ENCODE results near the gene DYSF.
"Not testable (repeated sequence)": the region's sequence is repeated elsewhere in the genome, so short reads cannot be mapped to it uniquely, and the experiment has no call there.

DYSF gene

GRCh38 chr2:71453404-71454220 is at the start of gene DYSF:
TSS of gene DYSF (plus strand) at chr2:71453561.
- peak; percentile 57 for DNase-seq (ENCODE audit: low read depth, low spot score)

- peak; percentile 58 for DNase-seq (ENCODE audit: low read depth, low spot score)
These were observed 43.8 kb upstream of the DYSF start for GRCh38 chr2:71409611-71410010.

GRCh38 chr2:71410696-71411095 is 42.7 kb upstream of the DYSF start:
- no peak for DNase-seq (ENCODE audit: low read depth, low spot score)

GRCh38 chr2:71416866-71417265 is 36.5 kb upstream of the DYSF start:
- DNase-seq (ENCODE audit: low read depth, low spot score) = not testable (repeated sequence)

- DNase-seq (ENCODE audit: low read depth, low spot score) = peak; percentile 11
These were observed 35.8 kb upstream of the DYSF start for GRCh38 chr2:71417300-71418202.

- no peak for DNase-seq (ENCODE audit: low read depth, low spot score)
These were observed 34.2 kb upstream of the DYSF start for GRCh38 chr2:71419145-71419544.

GRCh38 chr2:71419976-71420375 is 33.4 kb upstream of the DYSF start:
- no peak for DNase-seq (ENCODE audit: low read depth, low spot score)

GRCh38 chr2:71422786-71423185 is 30.6 kb upstream of the DYSF start:
- DNase-seq (ENCODE audit: low read depth, low spot score) = no peak

GRCh38 chr2:71423817-71424420 is 29.4 kb upstream of the DYSF start:
- DNase-seq (ENCODE audit: low read depth, low spot score) = peak; percentile 13

- no peak for DNase-seq (ENCODE audit: low read depth, low spot score)
These were observed 26.6 kb upstream of the DYSF start for GRCh38 chr2:71426721-71427120.

- DNase-seq (ENCODE audit: low read depth, low spot score) = no peak
These were observed 24.6 kb upstream of the DYSF start for GRCh38 chr2:71428472-71429383.

- not testable (repeated sequence) for DNase-seq (ENCODE audit: low read depth, low spot score)
These were observed 8.2 kb upstream of the DYSF start for GRCh38 chr2:71445142-71445541.

- no peak for DNase-seq (ENCODE audit: low read depth, low spot score)
These were observed 6.9 kb upstream of the DYSF start for GRCh38 chr2:71446505-71446904.

- no peak for DNase-seq (ENCODE audit: low read depth, low spot score)
These were observed 4.0 kb upstream of the DYSF start for GRCh38 chr2:71449343-71449742.

- no peak for DNase-seq (ENCODE audit: low read depth, low spot score)
These were observed 1.7 kb upstream of the DYSF start for GRCh38 chr2:71451705-71452104.

- DNase-seq (ENCODE audit: low read depth, low spot score) = peak; percentile 33
These were observed 796 bp upstream of the DYSF start for GRCh38 chr2:71452565-71452964.

- peak; percentile 11 for DNase-seq (ENCODE audit: low read depth, low spot score)
These were observed 1.1 kb downstream of the DYSF start for GRCh38 chr2:71454221-71455010.

GRCh38 chr2:71455011-71455740 is 1.8 kb downstream of the DYSF start:
- DNase-seq (ENCODE audit: low read depth, low spot score) = no peak

- DNase-seq (ENCODE audit: low read depth, low spot score) = peak; percentile 49
These were observed 2.6 kb downstream of the DYSF start for GRCh38 chr2:71455741-71456569.

All from astrocyte of the hippocampus (primary cell).